Activated CD4-positive, alpha-beta T cell treated with anti-CD3 and anti-CD28 coated beads, Interleukin-2, Interleukin-6, amounts not matched to agents 100 ng/mL and 50 ng/mL, durations not matched to agents 16 hours and 8 hours (primary cell): ENCODE results near the gene MAN2B1.
"Not testable (repeated sequence)": the region's sequence is repeated elsewhere in the genome, so short reads cannot be mapped to it uniquely, and the experiment has no call there.

ENCODE experiments used
- DNase-seq: peaks from one replicate; pipeline ENCODE4 v3.0.0-alpha.2; 2020

MAN2B1 gene

DNA sequence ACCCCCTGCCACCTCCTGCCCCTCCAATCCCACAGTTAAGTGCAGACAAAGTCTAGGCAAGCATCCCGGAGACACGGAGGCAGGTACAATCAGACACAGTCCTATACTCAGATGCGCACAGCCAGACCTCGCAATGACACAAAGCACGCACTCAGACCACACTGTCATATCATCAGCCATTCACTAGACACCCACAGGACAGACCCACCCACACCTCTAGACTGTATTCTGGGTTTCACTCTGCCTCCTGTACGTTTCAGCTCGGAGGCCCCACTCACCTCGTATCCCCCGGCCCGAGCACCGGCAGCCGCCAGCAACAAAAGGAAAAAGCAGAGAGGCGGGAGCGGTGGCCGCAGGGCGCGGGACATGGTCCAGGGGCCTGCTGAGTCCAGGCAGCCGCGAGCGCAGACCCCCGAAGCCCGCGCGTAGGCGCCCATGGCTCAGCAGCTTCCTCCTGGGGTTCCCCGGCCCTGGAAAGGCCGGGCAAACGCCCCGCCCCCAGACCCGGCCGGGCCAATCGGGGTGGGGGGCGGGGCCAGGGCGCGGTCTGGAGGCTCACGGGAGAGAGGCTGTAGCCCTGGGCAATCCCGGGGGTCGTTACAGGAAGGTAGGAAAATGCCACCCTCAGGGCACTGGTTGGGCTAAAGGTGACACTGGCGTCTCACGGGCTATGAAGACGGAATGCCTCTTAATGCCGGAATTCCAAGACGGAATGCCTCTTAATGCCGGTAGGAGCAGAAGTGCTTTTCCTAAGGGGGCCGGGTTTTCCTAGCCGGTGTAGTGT, at the start of gene MAN2B1, which contains the start of gene WDR83:
Gene MAN2B1, minus strand, starts transcription at position 478 of the 784 bp plus-strand sequence. Its CDS starts 41 bp downstream, at position 437.
Gene WDR83, plus strand, starts transcription at position 543 of the 784 bp plus-strand sequence. CDS start 2,984 bp downstream, outside the sequence.
- DNase-seq: peak; percentile 84

DNA sequence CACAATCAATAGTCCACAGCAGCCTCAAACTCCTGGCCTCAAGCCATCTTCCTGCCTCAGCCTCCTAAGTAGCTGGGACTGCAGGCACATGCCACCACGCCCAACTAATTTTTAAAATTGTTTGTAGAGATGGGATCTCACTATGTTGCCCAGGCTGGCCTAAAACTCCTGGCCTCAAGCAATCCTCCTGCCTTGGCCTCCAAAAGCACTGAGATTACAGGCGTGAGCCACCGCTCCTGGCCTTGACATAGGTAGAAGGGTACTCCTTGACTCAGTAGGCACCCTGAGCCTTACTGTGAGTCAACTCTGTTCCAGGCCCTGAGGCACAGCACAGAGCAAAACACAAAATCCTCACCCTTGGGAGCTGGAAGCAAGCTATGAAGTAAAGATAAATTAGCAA, 49.4 kb upstream of the MAN2B1 start:
- DNase-seq: no peak

DNA sequence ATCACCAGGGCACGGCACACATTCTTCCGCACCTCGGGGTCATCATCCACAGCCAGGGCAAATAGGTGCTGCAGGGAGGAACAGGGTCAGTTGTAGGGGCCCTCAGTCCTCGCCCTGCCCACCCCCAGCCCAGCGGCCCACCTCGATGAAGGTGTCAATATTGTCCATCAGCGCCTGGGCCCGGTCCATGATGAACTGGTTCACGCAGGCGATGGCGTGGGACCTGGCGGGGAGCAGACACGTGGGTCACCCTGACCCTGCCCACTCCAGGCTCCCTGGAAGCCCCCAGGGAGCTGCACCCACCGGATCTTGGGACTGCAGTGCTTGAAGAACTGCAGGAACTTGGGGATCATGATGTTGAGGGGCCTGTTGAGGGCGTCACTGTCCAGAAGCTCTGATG, 48.6 kb upstream of the MAN2B1 start:
- DNase-seq: no peak

DNA sequence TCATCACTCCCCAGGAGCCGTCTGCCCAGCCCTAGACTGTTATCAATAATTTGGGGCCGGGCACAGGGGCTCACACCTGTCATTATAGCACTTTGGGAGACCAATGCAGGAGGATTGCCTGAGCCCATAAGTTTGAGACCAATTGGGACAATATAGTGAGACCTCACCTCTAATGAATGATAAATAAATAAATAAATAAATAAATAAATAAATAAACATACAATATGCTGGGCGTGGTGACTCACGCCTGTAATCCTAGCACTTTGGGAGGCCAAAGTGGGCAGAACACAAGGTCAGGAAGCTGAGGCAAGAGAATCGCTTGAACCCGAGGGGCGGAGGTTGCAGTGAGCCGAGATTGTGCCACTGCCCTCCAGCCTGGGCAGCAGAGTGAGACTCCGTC, 46.8 kb upstream of the MAN2B1 start:
- DNase-seq: not testable (repeated sequence)

DNA sequence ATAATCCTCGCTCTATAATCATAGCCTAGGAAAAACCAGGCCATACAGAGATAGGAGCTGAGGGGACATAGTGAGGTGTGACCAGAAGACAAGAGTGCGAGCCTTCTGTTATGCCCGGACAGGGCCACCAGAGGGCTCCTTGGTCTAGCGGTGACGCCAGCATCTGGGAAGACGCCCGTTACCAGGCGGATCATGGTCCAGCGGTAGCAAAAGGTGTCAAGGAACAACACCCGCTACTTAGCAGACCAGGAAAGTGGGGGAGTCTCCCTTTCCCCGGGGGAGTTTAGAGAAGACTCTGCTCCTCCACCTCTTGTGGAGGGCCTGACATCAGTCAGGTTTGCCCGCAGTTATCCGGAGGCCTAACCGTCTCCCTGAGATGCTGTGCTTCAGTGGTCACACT, 45.5 kb upstream of the MAN2B1 start:
- not testable (repeated sequence) for DNase-seq

DNA sequence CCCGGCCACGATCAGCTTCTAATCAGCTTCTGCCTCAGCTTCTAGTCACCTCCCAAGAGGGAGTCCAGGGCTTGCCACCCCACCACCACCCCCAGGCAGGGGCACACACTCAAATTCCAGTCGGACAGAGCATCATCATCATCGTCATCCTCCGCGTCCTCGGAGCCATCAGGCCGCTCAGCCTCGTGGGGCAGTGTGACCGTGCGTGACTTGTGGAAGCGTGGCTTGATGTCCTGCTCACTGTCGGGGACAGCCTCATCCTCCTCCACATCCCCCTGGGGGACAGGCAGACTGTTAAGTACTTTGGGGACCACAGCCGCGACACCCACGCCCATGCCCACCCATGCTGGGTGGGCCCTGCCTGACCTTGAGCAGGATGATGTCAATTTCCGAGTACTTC, 44.6 kb upstream of the MAN2B1 start:
- DNase-seq: no peak

DNA sequence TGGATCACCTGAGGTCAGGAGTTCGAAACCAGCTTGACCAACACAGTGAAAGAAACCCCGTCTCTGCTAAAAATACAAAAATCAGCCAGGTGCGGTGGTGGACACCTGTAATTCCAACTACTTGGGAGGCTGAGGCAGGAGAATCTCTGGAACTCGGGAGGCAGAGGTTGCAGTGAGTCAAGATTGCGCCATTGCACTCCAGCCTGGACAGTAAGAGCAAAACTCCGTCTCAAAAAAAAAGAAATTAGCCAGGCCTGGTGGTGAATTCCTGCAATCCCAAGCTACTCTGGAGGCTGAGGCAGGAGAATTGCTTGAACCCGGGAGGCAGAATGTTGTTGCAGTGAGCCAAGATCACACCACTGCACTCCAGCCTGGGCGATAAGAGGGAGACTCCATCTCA, 42.1 kb upstream of the MAN2B1 start:
- DNase-seq: no peak

DNA sequence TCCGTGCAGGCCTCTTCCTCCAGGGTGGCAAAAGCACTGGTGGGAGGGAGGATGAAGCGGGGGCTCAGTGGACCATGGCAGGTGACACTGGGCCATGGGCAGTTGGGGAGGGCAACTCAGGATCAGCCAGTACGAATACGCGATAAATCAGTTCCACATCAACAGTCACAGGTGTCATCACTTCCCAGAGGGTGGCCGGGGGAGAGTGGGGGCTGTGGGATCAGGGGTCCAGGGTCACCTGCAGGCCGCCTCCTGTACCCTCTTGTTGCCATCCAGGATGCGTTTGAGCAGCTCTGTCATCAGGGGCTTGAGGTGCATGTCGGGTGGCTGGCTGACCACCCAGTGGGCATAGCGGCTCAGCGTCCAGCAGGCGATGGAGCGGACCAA, 39.8 kb upstream of the MAN2B1 start:
- no peak for DNase-seq

DNA sequence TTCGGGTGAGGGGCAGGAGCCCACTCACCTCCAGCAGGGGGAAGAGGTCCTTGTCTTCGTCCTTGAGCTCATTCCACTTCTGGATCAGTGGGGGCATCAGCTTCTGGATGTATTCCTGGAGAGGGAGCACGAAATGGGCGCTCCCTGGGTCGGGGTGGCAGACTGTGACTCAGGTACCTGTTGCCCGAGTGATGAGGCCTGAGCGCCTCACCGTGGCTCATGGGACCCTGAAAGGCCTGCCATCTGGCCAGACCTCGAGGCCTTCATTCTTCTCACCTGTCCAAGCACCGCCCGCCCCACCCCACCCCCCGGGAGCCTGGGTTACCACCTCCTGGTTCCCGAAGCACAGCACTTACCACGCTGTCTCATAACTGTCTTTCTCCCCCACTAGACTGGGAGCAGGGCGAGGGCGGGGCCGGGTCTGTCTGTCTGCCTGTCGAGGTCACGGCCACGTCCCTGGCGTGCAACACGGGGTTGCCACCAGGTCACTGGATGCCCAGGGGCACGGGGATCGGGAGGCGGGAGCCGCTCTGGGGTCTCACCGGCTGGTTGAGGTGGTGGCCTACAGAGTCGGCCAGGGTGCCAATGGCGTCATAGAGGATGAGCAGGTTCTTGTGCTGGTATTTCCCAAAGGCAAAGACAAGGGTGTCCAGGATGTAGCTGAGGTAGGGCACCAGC, 39.3 kb upstream of the MAN2B1 start:
- DNase-seq: no peak

DNA sequence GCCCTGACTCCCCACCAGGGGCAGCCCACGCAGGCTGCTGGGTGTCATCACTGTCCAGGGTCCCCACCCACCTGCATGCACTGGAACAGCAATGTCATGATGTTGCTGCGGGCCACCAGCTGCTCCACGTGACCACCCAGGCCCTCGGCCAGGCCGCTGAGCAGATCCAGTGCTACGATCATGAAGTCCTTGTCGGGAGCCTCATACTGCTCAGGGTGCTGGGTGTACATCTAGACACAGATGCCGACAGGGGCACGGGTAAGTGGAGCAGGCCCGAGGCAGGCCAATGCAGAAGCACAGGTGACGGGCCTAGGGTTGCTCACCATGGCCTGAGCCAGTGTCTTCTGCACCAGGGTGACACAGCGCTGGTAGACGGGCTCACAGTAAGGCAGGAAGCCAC, 38.6 kb upstream of the MAN2B1 start:
- DNase-seq: no peak

DNA sequence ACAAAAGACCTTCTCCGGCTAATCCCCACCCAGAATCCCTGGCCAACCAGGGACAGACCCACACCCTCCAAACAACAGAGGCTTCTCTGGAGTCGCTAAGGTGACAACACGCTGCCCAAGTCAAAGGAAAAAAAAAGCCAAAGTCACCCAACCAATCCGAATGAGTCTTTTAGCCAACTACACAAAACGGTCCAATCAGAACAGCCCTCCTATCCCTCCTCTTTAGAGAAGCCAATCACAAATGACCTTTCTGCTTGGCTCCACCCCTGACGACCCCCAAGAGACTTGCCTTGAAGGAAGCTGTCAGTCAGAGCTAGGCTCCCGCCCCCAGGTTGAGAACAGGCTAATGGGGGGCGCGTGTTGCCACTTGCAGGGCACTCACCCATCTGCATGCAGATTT, 36.5 kb upstream of the MAN2B1 start:
- peak; percentile 44 for DNase-seq

DNA sequence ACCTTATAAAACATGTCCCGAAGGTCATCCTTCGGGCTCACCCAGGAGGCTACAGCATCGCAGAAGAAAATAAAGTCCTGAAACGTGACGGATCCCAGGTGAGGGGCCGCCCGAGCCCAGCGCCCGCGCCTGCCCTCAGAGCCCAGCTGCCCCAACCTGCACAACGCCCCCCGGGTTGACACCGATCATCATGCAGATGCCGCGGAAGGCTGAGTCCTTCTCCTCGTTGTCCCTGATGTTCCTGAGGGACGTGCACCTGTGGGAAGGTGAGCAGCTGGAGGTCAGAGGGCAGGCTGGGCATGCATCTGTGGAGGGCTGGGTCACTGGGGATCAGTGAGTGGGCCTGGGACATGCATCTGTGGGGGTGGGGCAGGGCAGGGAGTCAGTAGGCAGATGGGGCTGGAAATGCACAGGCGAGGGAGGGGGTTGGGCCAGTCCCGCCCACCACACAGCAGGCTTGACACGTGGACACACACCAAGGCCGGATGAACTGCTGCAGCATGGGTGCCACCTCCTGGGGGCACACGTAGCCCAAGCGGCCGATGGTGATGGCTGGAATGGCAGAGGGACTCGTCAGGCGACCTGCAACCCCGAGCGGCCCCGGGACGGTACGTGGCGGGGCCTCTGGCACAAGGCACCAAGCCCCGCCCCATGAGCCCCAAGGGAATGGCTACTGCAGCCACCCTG, 35.2 kb upstream of the MAN2B1 start:
- no peak for DNase-seq

DNA sequence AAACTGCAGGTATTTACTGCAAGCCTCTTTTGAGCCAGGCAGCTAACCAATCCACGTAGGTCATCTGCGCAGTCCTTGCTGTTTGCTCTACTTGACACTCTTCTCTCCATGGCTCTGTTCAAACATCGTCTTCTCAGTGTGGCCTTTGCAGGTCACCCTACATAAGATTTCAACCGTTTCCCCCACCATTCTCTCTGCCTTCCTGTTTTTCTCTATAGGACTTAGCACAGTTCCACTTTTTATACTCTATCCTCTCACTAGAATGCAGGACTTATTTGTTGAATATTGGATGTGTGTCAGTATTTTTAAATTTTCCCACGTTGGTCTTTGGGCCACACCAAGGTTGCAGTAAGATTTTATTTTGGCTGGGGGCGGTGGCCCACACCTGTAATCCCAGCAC, 31.6 kb upstream of the MAN2B1 start:
- DNase-seq: no peak

DNA sequence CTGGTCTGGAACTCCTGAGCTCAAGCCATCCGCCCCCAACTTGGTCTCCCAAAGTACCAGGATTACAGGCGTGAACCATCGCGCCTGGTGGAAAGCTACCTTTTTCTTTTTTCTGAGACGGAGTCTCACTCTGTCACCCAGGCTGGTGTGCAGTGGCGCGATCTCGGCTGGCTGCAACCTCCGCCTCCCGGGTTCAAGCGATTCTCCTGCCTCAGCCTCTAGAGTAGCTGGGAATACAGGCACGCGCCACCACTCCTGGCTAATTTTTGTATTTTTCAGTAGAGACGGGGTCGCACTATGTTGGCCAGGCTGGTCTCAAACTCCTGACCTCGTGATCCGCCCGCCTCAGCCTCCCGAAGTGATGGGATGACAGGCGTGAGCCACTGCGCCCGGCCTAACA, 30.9 kb upstream of the MAN2B1 start:
- DNase-seq: not testable (repeated sequence)

DNA sequence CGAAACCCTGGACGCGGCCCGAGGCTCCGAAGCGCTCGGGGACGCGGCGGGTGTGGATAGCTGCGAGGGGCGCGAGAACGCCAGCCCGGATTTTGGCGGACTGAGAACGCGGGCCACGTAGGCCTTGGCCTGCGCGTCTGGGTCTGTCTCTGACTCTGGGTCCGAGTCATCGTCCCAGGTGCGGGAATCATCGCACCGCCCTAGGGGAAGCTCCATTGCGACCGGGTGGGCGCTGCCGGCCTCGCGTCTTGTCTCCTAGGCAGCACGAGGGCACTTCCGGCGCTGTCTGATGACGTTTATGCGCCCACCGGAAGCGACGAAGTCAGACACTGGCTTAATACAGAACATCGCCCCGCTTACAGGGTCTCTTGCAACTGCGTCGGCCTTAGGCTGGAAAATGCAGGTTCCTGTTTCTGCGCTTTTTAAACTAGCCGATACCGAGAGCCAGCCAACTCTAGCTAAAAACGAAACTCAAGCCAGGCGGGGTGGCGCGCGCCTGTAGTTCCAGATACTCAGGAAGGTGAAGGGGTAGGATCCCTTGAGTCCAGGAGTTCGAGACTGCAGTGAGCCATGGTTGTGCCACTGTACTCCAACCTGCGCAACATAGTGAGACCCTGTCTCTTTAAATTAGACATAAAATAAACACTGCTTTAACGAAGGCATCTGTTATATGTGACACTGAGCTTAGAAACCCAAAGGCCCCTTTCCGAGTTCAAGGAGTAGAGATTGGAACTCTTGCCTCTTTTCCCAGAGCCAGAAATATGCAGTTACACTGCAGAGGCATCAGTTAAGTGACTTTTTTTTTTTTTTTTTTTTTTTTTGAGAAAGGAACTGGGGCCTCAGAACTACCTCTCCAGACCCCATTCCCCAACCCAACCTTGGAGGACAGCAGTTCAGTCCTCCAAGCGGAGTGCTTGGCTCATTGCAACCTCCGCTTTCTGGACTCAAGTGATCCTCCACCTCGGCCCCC, 30.1 kb upstream of the MAN2B1 start, which contains the start of gene FBXW9:
Gene FBXW9, minus strand, starts transcription at position 266 of the 970 bp plus-strand sequence. Its CDS starts 50 bp downstream, at position 216.
- DNase-seq: peak; percentile 96

DNA sequence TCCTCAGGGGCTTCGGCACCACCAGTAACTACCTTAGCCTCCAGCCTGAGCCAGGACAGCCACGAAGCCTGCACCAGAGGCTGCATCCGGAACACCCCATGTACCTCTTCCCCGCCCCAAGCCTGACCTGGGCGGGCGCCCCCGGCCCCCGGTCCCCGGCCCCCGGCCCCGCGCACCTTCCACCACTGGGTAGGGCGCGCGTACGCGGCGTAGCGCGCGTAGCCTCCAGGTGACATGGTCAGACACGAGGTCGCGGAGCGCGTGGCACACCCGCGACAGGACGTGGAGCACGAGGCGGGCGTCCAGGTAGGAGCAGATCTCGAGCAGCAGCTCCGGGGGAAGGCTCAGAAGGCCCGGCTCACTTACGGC, 29.4 kb upstream of the MAN2B1 start:
- DNase-seq: peak; percentile 32

DNA sequence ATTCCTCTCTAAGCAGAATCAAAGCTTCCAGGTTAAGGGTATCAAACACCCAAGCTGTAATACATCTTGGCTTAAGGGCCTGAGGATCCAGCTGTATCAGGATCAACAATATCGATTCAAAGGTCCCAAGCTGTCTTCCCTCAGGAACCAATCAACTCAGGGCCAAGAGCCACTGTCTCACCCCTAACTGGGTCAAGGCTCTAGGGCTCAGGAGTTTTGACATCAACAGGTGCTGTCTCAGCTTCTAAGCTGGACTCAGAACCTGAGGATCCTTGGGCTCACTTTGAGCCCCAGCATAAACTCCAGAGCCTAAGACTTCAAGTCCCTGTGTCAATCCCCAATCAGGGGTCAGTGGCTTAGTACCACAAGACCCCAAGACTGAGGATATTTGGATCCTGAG, 29.0 kb upstream of the MAN2B1 start:
- no peak for DNase-seq

DNA sequence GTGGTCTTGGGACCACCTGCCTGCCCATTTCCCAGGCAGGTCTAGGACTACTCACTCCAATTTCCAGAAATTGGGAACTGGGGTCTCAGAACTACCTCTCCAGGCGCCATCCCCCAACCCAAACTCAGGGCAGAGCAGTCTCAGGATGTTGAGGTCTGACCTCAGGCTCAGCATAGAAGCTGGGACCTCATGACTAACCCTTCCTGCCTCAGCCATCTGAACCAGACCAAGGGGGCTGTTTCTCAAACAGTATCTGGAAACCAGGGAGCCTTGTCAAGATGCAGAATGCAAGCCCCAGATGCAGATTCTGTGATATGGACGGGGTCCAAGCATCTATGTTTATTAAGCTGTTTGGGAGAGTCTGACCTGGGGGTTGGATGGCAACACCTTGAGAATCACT, 28.6 kb upstream of the MAN2B1 start:
- DNase-seq: peak; percentile 29

DNA sequence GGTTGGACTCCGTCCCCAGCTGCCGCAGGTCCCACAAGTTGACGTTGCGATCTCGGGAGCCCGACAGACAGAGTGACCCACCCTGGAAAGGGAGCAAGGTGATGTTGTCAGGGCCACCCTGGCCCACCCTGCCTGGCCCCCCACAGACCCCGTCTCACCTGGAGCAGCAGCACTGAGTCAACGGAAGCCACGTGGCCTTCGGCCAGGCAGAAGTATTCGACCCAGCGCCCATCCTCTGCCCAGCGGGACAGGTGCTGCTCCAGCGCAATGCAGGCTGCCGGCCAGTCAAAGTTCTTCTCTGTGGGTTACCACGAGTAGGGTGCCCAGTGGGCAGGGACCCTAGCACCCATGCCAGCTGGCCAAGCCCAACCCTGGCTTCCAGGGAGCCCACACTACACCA, 28.1 kb upstream of the MAN2B1 start:
- no peak for DNase-seq

DNA sequence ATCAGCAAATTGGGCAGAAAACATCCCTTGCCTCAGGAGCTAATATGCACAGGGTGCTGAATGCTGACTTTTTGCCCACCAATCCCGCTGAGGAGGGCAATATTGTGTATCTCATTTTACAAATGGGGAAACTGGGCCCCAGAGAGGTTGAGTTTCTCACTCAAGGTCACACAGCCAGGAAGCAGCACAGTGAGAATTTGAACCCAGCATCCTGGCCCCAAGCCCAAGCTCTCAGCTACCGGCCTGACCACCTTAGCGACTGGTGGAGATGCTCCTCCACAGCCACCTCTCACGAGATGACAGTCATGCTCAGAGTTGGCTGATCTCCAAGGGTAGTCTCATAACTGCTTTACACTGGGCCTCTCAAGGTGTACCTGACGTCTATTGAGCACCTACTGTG, 26.4 kb upstream of the MAN2B1 start:
- no peak for DNase-seq

DNA sequence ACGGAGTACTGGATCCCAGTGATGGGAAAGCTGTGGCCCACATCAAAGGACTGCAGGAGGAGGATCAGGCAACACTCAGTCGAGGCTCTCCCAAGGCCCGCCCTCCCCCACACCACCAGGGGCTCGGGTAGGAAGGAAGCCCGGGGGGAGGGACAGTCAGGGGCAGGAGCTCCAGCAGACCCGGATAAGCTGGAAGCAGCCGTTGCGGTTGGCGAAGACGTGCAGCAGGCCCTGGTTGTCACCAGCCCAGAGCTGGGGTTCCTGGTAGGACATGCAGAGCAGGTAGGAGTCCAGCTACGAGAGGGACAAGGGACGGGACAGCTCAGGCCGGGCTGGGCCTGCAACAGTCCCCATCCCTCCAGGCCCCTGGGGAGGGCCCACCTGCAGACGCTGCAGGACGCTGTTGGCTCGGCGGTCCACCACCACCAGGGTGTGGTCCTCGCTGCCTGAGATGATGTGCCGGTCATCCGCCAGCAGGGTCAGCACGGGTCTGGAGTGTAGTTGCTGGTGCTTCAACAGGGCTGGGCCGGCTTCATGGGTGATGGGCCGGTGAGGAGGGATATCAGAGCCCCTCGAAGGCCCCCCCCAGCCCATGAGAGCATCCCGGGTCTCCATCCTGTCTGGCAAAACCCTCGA, 23.2 kb upstream of the MAN2B1 start:
- DNase-seq: no peak

DNA sequence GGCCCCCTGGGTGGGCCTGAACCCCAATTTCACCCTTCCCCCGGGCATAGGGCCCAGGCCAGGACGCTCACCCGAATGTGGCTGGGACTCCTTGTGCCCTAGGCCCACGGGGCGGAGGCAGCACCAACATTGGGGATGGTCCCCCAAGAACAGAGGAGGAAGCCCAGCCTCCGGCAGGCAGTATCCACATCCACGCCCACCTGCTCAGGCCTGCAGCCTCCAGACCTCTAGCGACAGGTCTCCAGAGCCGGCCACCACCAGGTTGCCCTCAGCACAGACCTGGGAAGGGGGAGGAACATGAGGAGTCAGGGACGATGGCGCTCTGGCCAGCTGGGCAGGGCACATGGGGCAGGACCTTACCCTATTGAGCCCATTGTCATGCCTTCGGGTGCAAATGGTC, 22.5 kb upstream of the MAN2B1 start:
- DNase-seq: no peak
